HUES48 (cell line): ENCODE data around the gene F2RL3.

Source experiments
- H3K27ac ChIP-seq: one replicate; pipeline ENCODE4 v1.7.0; 2013; ENCODE audit warnings: low read depth, low read length, inconsistent platforms
- H3K27me3 ChIP-seq: 2 replicates; pipeline ENCODE4 v1.6.1; 2013; ENCODE audit warnings: mild to moderate bottlenecking, low read length; ENCODE audit not compliant: control insufficient read depth, insufficient read depth
- H3K36me3 ChIP-seq: 2 replicates; pipeline ENCODE4 v1.6.1; 2013; ENCODE audit warnings: low read length; ENCODE audit not compliant: control insufficient read depth, insufficient read depth
- H3K4me1 ChIP-seq: 2 replicates; pipeline ENCODE4 v1.6.1; 2013; ENCODE audit warnings: mild to moderate bottlenecking, low read length; ENCODE audit not compliant: control insufficient read depth, insufficient read depth
- H3K4me3 ChIP-seq: 2 replicates; pipeline ENCODE4 v1.5.1; 2013; ENCODE audit warnings: mild to moderate bottlenecking, low read depth, low read length
- H3K9ac ChIP-seq: 2 replicates; pipeline ENCODE4 v1.6.1; 2013; ENCODE audit warnings: mild to moderate bottlenecking, low read depth, low read length, moderate library complexity
- H3K9me3 ChIP-seq: 2 replicates; pipeline ENCODE4 v1.6.1; 2013; ENCODE audit warnings: low read length; ENCODE audit not compliant: control insufficient read depth, insufficient read depth

F2RL3 gene

GRCh38 chr19:16914421-16914820, 25.6 kb downstream of the F2RL3 start:
- Histone ChIP-seq H3K9ac (no peak overlapping the region), H3K4me1 (no peaks in the 10 kb centered on the region), H3K9me3 (peaks cover 10% of the 10 kb centered on the region; the same call in 1 of the 2 replicates), H3K27me3 (no peaks in the 10 kb centered on the region), H3K27ac (no peak overlapping the region), H3K36me3 (no peaks in the 10 kb centered on the region), H3K4me3 (no peak overlapping the region)

- no peaks in the 10 kb centered on the region for H3K36me3 ChIP-seq
- H3K27ac ChIP-seq: no peak overlapping the region
- no peak overlapping the region for H3K4me3 ChIP-seq
- peaks cover 10% of the 10 kb centered on the region; the same call in 1 of the 2 replicates for H3K9me3 ChIP-seq
- H3K27me3 ChIP-seq: no peaks in the 10 kb centered on the region
- H3K4me1 ChIP-seq: no peaks in the 10 kb centered on the region
- H3K9ac ChIP-seq: no peak overlapping the region
Measured at GRCh38 chr19:16915135-16915534, 26.3 kb downstream of the F2RL3 start.

GRCh38 chr19:16915734-16916133, 26.9 kb downstream of the F2RL3 start:
- H3K4me1 ChIP-seq: no peaks in the 10 kb centered on the region
- no peak overlapping the region for H3K4me3 ChIP-seq
- no peaks in the 10 kb centered on the region for H3K36me3 ChIP-seq
- H3K27me3 ChIP-seq: no peaks in the 10 kb centered on the region
- no peak overlapping the region for H3K27ac ChIP-seq
- no peak overlapping the region for H3K9ac ChIP-seq
- H3K9me3 ChIP-seq: peaks cover 10% of the 10 kb centered on the region; the same call in 1 of the 2 replicates

GRCh38 chr19:16917401-16917800, 28.6 kb downstream of the F2RL3 start:
- Histone ChIP-seq H3K9ac (no peak overlapping the region), H3K27ac (no peak overlapping the region), H3K4me1 (no peaks in the 10 kb centered on the region), H3K27me3 (no peaks in the 10 kb centered on the region), H3K4me3 (no peak overlapping the region), H3K36me3 (no peaks in the 10 kb centered on the region), H3K9me3 (peaks cover 10% of the 10 kb centered on the region; the same call in 1 of the 2 replicates)

GRCh38 chr19:16919496-16919895, 30.7 kb downstream of the F2RL3 start:
- Histone ChIP-seq H3K27ac (no peak overlapping the region), H3K4me1 (no peaks in the 10 kb centered on the region)

GRCh38 chr19:16920816-16921529, 32.2 kb downstream of the F2RL3 start:
- Histone ChIP-seq H3K27ac (no peak overlapping the region), H3K4me3 (no peak overlapping the region), H3K9ac (no peak overlapping the region), H3K36me3 (no peaks in the 10 kb centered on the region), H3K9me3 (no peaks in the 10 kb centered on the region), H3K27me3 (no peaks in the 10 kb centered on the region), H3K4me1 (no peaks in the 10 kb centered on the region)

More at GRCh38 chr19:16919496-16919895, 30.7 kb downstream of the F2RL3 start:
- Histone ChIP-seq H3K27me3 (no peaks in the 10 kb centered on the region), H3K36me3 (no peaks in the 10 kb centered on the region), H3K4me3 (no peak overlapping the region), H3K9ac (no peak overlapping the region), H3K9me3 (no peaks in the 10 kb centered on the region)

- Histone ChIP-seq H3K27ac (no peak overlapping the region), H3K27me3 (no peaks in the 10 kb centered on the region), H3K36me3 (no peaks in the 10 kb centered on the region), H3K9me3 (no peaks in the 10 kb centered on the region), H3K4me3 (no peak overlapping the region), H3K9ac (no peak overlapping the region), H3K4me1 (no peaks in the 10 kb centered on the region)
Measured at GRCh38 chr19:16921766-16922591, 33.2 kb downstream of the F2RL3 start.

- Histone ChIP-seq H3K9ac (no peak overlapping the region), H3K27me3 (no peaks in the 10 kb centered on the region)
Measured at GRCh38 chr19:16922592-16922934, 33.8 kb downstream of the F2RL3 start.

GRCh38 chr19:16922949-16923348, 34.1 kb downstream of the F2RL3 start:
- Histone ChIP-seq H3K27me3 (no peaks in the 10 kb centered on the region), H3K4me3 (no peak overlapping the region), H3K36me3 (no peaks in the 10 kb centered on the region), H3K4me1 (no peaks in the 10 kb centered on the region), H3K9me3 (no peaks in the 10 kb centered on the region), H3K27ac (no peak overlapping the region), H3K9ac (no peak overlapping the region)

More at GRCh38 chr19:16922592-16922934, 33.8 kb downstream of the F2RL3 start:
- Histone ChIP-seq H3K4me3 (no peak overlapping the region), H3K27ac (no peak overlapping the region), H3K36me3 (no peaks in the 10 kb centered on the region), H3K9me3 (no peaks in the 10 kb centered on the region), H3K4me1 (no peaks in the 10 kb centered on the region)

GRCh38 chr19:16927883-16928282, 39.1 kb downstream of the F2RL3 start:
- H3K4me3 ChIP-seq: no peak overlapping the region
- no peaks in the 10 kb centered on the region for H3K27me3 ChIP-seq
- H3K9me3 ChIP-seq: no peaks in the 10 kb centered on the region; the same call in 1 of the 2 replicates
- no peaks in the 10 kb centered on the region for H3K4me1 ChIP-seq
- H3K27ac ChIP-seq: no peak overlapping the region
- no peak overlapping the region for H3K9ac ChIP-seq
- H3K36me3 ChIP-seq: no peaks in the 10 kb centered on the region

GRCh38 chr19:16928351-16928750, 39.6 kb downstream of the F2RL3 start:
- H3K4me1 ChIP-seq: no peaks in the 10 kb centered on the region
- no peak overlapping the region for H3K9ac ChIP-seq
- no peaks in the 10 kb centered on the region for H3K27me3 ChIP-seq
- H3K27ac ChIP-seq: no peak overlapping the region
- no peaks in the 10 kb centered on the region; the same call in 1 of the 2 replicates for H3K9me3 ChIP-seq
- no peak overlapping the region for H3K4me3 ChIP-seq
- H3K36me3 ChIP-seq: no peaks in the 10 kb centered on the region
